ENCODE measurements around the gene SAMD8.

Gene SAMD8

GRCh38 chr10:75223507-75223906, 112.1 kb downstream of the SAMD8 start:
- no peak for DNase-seq (ENCODE audit: low read depth in 3 of 3)

DNA sequence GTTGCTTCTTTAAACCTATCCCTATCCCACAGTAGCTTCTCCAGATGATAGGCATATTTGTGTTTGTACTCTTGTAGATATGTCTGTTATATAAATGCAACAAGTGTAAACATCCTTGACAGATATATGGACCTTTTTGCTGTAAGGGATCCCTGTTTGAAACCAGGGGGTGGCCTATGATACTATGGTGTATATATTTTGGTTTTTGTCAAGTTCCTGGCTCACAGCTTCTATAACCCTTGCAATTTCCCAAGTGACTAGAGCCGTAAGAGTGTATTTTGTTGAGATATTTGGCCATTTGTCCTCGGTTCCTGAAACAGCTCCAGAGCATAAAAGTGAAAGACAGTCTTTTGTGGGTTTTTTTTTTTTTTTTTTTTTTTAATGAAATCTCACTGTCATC, 114.6 kb downstream of the SAMD8 start:
- DNase-seq (ENCODE audit: low read depth in 3 of 3): no peak

DNA sequence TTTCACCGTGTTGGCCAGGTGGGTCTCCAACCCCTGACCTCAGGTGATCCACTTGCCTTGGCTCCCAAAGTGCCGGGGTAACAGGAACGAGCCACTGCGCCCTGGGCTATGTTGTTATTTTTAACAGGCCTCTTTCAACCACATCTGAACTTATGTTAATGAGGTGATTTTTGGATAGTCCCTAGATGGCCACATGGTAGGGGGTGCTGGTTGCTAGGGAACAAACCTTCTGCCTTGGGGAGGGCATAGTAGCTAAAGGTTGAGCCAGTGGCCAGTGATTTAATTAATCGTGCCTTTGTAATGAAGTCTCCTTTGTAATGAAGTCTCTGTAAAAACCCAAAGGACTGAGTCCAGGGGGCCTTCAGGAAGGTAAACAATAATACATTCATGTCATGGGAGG, 115.2 kb downstream of the SAMD8 start:
- no peak for DNase-seq (ENCODE audit: low read depth in 3 of 3)

DNA sequence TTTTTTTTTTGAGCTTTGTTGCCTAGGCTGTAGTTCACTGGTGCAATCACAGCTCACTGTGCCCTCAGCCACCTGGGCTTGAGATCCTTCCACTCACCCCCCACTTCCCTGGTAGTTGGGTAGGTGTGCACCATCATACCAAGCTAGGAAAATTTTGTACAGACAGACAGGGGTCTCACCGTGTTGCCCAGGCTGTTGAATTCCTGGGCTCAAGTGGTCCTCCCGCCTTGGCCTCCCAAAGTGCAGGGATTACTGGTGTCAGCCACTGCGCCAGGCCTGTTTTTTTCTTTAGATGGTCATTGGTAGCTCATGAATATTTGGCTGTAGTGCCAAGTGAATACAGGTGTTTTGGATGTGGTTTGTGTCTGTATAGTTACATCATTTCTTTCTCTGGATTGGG, 116.8 kb downstream of the SAMD8 start:
- DNase-seq (ENCODE audit: low read depth in 3 of 3): no peak

- DNase-seq (ENCODE audit: low read depth in 3 of 3): no peak
Observed at GRCh38 chr10:75228834-75229233, 117.4 kb downstream of the SAMD8 start.

DNA sequence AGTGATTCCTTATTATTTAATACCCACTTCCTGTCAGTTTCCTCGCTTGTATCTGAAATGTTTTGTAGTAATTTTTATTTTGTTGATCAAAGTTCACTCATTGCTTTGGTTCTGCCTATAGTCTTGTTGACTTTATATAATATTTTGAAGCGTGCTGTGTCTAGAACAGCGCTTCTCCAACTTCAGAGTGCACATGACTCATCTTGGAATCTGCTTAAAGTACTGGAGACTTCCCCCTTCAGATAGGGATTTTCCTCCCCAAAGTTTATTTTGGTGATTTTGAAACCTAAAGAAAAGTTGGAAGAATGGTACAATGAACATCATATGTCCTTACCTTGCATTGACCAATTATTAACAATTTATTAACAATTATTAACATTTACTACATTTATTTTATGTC, 118.5 kb downstream of the SAMD8 start:
- no peak for DNase-seq (ENCODE audit: low read depth in 3 of 3)

DNA sequence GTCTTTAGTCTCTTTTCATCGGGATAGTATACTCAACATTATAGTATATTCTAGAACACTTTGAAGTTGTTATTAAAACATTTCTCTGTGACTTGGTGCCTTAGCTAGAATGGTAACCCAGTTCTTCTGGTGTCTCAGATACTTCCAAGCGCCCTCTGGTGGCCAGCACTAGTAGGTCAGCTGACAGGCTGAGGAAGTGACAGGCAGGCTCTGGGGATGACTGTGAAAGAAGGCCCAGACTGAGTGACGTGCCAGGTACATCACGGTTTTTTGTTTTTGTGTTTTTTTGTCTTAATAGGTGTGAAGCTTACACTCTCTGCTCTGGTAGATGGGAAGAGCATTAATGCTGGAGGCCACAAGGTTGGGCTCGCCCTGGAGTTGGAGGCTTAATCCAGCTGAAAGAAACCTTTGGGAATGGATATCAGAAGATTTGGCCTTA, 119.2 kb downstream of the SAMD8 start:
- DNase-seq (ENCODE audit: low read depth in 3 of 3): peak; percentile 90 to 91 (median 91)

All from stimulated activated CD4-positive, alpha-beta T cell treated with anti-CD3 and anti-CD28 coated beads, TNF-alpha, amount 100 ng/mL, for 48 hours (primary cell).